GM21737 (cell line): ENCODE measurements around the gene ATP6AP1.
"Not testable (repeated sequence)": the region's sequence is repeated elsewhere in the genome, so short reads cannot be mapped to it uniquely, and the experiment has no call there.

Experiments used
- ATAC-seq: cut with Tn5 transposase; IDR thresholded peaks from one replicate; pipeline ENCODE4 v1.9.1; 2021; ENCODE audit warnings: mild to moderate bottlenecking, moderate library complexity; ENCODE audit not compliant: unreplicated experiment

The ATP6AP1 gene

DNA sequence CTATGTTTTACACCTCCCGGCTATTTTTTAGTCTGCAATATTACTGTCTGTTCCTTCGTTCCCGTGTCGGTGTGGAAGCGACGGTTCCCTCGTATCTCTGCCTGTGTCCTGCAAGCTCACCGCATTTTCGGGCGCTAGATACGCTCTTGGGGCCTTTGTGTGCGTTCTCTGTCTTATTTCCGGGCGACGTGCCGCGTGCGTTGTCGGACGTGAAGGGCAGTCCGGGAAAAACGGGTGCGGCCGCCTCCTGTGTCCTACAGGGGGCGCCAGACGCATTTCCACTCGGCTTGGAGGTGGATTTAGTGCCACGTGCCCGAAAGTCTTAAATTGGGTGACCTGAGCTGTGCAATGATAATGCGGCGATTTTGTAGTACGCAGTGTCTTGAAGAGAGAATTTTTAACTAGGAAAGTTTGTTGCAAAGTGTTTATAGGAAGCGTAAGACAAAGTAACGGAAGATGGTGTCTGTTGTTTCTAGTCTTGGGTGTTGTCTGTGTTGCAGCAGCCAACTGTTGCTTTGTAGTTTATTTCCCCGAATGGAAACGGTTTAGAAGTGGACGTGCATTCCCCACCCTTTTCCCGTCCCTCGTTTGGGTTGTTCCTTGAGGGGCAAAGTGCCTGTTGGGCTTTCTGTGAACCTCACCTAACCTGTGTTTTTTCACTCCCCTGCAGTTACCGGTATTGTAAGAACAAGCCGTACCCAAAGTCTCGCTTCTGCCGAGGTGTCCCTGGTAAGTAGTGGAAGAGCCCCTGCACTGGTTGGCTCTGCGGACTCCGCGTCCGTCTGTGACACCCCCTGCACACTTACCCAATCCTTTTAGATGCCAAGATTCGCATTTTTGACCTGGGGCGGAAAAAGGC lies 29.6 kb upstream of the ATP6AP1 start:
- ATAC-seq, result no peak

GRCh38 chrX:154399527-154400368 lies 28.7 kb upstream of the ATP6AP1 start:
- ATAC-seq, result no peak

DNA sequence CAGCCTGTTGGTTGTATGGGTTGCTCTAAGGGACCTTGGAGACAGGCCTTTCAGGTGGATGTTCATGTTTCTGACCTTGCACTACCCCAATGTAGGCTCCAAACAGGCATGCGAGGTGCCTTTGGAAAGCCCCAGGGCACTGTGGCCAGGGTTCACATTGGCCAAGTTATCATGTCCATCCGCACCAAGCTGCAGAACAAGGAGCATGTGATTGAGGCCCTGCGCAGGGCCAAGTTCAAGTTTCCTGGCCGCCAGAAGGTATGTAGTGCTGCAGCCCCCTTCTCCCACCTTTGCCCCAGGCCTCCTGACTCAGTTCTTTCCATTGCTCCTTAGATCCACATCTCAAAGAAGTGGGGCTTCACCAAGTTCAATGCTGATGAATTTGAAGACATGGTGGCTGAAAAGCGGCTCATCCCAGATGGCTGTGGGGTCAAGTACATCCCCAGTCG lies 28.1 kb upstream of the ATP6AP1 start:
- ATAC-seq, result not testable (repeated sequence)

DNA sequence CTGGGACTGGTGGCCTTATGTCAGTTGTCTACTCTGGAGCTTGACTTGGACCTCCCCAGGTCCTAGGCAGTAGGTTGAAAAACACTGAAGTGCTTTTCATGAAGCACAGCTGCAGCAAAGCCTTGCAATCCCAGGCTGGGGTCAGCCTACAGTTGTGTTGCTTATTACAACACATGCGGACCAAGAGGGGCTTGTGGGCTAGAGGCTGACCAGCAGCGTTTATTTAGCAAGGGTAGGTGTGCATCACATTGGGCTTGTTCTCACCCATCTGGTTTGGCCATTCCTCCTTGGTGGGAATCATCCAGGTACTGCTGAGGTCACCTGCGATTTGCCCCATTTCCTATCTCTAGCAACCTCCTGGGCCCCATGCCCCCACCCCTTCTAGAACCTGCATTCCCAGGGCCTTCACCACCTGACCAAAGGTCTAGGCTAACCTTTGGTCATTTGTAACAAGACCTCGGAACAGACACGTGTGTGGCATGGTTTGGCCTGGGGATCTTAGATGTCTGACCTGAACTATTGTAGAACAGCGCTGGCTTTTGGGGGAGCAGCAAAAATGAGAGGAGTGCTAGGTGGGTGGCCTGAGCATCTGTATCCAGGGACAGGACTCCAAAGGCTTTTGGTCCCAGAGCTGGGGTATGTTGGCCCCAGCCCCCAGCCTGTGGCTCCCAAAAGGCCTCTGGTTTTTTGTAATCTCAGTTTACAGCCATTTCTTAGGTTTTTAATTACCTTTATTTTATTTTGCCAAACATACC lies 27.3 kb upstream of the ATP6AP1 start:
- ATAC-seq, result no peak

GRCh38 chrX:154401918-154402621 lies 26.4 kb upstream of the ATP6AP1 start:
- no peak for ATAC-seq

DNA sequence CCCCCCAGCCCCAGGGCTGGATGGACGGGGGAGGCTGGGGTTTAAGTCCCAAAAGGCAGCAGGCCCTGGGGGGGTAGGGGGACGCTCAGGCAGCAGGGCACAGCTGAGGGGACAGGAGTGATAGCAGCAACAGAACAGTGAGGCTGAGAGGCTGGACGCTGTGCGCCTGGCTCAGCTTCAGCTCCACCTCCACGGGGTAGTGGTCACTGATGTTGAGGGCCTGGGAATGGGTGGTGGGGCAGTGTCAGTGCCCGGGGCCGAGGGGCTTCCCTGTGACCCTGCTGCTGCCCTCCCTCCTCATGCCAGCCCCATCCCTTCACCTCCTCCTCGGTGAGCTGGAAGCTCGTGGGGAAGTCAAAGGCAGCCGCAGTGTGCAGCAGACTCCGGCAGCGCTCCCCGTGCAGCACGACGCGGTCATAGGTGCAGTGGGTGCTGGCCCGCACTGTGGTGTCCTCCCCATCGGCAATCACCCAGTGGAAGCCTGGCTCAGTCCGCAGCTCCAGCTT lies 25.8 kb upstream of the ATP6AP1 start:
- no peak for ATAC-seq

GRCh38 chrX:154403192-154403591 lies 25.3 kb upstream of the ATP6AP1 start:
- ATAC-seq, result no peak

DNA sequence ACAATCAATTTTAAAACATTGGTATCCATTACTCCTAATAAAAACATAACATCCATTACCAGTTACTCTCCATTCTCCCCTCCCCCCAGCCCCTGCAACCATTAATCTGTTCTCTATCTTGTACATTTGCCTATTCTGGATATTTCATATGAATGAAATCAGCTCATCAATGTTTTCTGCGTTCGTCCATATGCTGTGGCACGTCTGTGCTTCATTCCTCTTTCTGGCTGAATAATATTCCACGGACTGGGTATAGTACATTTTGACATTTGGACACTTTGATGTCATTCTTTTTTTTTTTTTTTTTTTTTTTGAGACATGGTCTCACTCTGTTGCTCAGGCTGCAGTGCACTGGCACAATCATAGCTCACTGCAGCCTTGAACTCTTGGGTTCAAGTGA lies 24.6 kb upstream of the ATP6AP1 start:
- no peak for ATAC-seq

GRCh38 chrX:154404625-154405192 lies 23.8 kb upstream of the ATP6AP1 start:
- ATAC-seq, result no peak

DNA sequence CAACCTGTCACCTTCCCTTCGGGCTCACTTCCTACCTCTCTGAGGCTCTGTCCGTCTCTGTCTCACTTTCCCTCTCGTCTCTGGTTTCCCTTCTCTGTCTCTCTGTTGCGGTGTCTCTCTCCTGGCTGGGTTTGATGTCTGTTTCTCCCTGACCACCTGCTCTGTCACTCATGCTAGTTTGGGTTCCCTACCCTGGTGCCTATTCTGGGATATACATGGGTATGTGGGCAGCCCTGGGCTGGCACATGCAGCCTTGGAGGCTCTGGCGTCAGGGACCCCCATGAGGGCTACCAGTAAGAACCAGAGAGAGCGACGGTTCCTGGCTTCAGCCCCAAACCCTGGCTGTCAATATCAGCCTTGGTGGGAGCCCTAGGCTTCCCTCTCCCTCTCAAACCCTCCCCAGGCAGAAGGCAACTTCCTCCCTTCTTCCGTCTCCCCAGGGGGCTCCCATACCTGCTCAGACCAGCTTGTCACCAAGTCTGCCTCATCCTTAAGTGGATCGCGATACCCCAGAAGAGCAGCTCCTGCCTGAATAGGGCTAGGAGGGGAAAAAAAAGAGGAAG lies 19.7 kb upstream of the ATP6AP1 start:
- peak; percentile 9 for ATAC-seq

DNA sequence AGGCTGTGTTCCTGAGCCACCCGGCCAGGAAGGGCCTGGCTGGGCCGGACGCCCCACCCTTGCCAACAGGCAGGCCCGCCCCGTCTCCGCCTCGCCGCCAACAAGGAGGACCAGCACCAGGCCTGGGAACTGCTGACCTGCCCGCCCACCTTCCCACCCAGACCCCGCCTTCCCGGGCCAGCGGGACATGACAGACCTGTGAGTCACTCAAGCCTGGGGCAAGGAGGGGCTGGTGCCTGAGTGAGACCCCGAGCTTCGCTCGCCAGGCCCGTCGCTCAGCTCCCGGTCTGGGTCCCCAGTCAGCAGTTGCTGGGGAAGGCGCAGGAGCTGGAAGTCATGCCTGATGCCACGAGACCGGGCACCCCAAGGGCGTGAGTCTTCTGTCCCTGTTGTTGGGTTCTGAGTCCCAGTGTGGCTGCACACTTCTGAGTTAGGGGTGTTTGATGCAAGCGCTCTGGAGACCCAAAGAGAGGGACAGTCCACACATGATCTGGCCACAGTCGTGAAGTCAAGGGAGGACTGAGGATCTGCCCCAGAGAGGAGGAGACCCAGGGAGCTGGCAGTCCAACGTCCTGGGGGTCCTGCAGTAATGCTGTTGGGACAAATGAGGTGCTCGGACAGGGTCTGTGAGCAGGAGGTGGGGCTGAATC lies 19.1 kb upstream of the ATP6AP1 start, which contains the start of gene DNASE1L1:
Gene DNASE1L1 (minus strand): TSS at position 33 of the 650 bp plus-strand sequence. CDS start 3,686 bp downstream, outside the sequence.
- ATAC-seq, result peak; percentile 39

DNA sequence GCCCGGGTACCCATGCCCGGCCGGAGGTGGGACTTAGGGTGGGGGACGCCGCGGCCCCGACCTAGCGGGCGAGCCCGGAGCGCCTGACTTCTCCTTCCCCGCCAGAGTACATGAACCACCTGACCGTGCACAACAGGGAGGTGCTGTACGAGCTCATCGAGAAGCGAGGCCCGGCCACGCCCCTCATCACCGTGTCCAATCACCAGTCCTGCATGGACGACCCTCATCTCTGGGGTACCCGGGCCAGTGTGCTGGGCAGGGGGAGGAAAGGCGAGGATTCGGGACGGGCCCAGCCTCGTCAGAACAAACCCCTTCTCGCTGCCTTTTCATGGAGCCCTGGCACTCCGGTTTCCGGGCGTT lies 16.5 kb upstream of the ATP6AP1 start:
- peak; percentile 50 for ATAC-seq

DNA sequence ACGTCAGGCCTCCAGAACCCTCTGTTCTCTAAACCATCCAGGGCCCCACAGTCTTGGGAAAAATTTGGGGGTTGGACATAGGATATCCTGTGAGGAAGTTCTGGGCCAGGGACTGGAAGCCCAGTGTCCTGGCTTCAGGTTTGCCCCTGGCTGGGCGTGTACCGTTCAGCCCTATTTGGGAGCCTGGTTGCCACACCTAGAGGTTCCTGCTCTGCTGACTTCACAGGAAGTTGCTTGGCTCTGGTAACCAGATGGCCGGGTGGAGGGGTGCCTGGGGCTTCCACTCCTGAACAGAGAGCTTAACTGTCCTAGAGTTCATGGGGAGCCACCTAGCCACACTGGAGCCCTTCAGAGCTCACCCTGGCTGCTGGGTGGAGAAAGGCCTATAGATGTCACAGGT lies 16.0 kb upstream of the ATP6AP1 start:
- ATAC-seq, result no peak

GRCh38 chrX:154413142-154413541 lies 15.3 kb upstream of the ATP6AP1 start:
- no peak for ATAC-seq

GRCh38 chrX:154417157-154417556 lies 11.3 kb upstream of the ATP6AP1 start:
- ATAC-seq, result no peak

DNA sequence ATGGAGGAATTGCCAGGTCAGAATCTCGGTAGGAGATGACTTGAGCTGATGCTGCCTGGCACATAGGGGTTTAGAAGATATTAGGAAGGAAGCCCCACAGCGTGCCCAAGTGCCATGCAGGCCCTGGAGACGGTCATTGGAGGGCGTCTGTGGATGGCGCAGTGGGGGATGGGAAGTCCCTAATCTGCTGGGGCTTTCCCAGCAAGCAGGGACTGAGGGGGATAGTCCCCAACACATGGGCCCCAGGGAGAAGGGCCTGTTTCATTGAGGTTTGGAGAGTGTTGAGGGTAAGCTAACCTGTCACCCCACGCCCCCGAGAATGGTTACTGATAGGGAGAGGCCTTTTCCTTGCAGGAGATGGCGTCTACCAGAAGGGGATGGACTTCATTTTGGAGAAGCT lies 9.3 kb upstream of the ATP6AP1 start:
- ATAC-seq, result no peak

GRCh38 chrX:154419688-154420401 lies 8.6 kb upstream of the ATP6AP1 start:
- no peak for ATAC-seq

DNA sequence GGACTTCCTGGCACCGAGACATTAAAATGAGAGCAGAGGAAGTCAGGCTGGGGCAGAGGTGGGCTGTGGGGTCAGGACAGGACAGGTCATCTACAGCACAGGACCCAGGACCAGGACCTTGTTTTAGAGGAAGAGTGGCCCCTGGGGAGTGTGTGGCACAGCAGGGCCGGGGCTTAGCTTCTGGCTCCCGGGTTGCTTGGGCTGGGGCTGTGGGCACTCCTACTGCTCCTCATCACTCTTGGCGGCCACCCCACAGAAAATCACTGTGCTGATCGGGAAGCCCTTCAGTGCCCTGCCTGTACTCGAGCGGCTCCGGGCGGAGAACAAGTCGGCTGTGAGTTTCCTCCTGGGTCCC lies 8.1 kb upstream of the ATP6AP1 start:
- no peak for ATAC-seq
